ENCODE results near the gene ALK. TPM values are rescaled to one million over a fixed set of nuclear protein-coding genes. Genes with fewer than 3 reads are reported as not detected.

ALK gene
- total and polyA plus RNA-seq, 2 experiments from 2014 or later, result 0.35 TPM; not detected in 1

DNA sequence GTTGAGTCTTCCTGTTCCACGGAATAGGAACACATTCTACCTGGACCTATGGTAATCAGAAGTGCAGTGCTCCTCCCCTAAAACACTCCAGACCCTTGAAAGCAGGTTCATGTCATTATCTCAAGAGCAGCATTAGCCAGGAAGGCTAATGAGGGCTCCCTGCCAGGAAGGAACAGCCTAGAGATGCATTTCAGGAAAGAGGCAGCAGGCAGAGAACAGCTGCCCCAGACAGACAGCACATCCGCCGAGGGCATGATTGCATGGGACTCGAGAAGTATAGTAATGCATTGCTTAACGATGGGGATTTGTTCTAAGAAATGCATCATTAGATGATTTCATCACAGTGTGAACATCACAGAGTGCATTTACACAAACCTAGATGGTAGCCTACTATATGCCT lies 171.5 kb downstream of the ALK start:
- no peak for TF ChIP-seq EZH2phosphoT487 (IDR thresholded peaks at IDR 0.05; ENCODE audit: unreplicated experiment)
- TF ChIP-seq ZNF114 (CRISPR knock-in tag; IDR thresholded peaks at IDR 0.05), result no peak
- TF ChIP-seq, protein P1, sequence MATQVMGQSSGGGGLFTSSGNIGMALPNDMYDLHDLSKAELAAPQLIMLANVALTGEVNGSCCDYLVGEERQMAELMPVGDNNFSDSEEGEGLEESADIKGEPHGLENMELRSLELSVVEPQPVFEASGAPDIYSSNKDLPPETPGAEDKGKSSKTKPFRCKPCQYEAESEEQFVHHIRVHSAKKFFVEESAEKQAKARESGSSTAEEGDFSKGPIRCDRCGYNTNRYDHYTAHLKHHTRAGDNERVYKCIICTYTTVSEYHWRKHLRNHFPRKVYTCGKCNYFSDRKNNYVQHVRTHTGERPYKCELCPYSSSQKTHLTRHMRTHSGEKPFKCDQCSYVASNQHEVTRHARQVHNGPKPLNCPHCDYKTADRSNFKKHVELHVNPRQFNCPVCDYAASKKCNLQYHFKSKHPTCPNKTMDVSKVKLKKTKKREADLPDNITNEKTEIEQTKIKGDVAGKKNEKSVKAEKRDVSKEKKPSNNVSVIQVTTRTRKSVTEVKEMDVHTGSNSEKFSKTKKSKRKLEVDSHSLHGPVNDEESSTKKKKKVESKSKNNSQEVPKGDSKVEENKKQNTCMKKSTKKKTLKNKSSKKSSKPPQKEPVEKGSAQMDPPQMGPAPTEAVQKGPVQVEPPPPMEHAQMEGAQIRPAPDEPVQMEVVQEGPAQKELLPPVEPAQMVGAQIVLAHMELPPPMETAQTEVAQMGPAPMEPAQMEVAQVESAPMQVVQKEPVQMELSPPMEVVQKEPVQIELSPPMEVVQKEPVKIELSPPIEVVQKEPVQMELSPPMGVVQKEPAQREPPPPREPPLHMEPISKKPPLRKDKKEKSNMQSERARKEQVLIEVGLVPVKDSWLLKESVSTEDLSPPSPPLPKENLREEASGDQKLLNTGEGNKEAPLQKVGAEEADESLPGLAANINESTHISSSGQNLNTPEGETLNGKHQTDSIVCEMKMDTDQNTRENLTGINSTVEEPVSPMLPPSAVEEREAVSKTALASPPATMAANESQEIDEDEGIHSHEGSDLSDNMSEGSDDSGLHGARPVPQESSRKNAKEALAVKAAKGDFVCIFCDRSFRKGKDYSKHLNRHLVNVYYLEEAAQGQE (IDR thresholded peaks at IDR 0.05; ENCODE audit: unreplicated experiment), result no peak
- TF ChIP-seq NANOG (IDR thresholded peaks at IDR 0.05; ENCODE audit: borderline replicate concordance), result no peak
- TF ChIP-seq STAT1 (IDR thresholded peaks at IDR 0.05; ENCODE audit: unreplicated experiment), result no peak
- no peak for TF ChIP-seq ZNF331 (CRISPR knock-in tag; IDR thresholded peaks at IDR 0.05; ENCODE audit: low read depth)
- TF ChIP-seq, protein P2, sequence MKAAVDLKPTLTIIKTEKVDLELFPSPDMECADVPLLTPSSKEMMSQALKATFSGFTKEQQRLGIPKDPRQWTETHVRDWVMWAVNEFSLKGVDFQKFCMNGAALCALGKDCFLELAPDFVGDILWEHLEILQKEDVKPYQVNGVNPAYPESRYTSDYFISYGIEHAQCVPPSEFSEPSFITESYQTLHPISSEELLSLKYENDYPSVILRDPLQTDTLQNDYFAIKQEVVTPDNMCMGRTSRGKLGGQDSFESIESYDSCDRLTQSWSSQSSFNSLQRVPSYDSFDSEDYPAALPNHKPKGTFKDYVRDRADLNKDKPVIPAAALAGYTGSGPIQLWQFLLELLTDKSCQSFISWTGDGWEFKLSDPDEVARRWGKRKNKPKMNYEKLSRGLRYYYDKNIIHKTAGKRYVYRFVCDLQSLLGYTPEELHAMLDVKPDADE (IDR thresholded peaks at IDR 0.05), result no peak
- TF ChIP-seq CREB1 (CRISPR knock-in tag; IDR thresholded peaks at IDR 0.05; ENCODE audit: low read depth), result no peak
- TF ChIP-seq JUNB (IDR thresholded peaks at IDR 0.05; ENCODE audit: unreplicated experiment), result no peak
- TF ChIP-seq, protein P3, sequence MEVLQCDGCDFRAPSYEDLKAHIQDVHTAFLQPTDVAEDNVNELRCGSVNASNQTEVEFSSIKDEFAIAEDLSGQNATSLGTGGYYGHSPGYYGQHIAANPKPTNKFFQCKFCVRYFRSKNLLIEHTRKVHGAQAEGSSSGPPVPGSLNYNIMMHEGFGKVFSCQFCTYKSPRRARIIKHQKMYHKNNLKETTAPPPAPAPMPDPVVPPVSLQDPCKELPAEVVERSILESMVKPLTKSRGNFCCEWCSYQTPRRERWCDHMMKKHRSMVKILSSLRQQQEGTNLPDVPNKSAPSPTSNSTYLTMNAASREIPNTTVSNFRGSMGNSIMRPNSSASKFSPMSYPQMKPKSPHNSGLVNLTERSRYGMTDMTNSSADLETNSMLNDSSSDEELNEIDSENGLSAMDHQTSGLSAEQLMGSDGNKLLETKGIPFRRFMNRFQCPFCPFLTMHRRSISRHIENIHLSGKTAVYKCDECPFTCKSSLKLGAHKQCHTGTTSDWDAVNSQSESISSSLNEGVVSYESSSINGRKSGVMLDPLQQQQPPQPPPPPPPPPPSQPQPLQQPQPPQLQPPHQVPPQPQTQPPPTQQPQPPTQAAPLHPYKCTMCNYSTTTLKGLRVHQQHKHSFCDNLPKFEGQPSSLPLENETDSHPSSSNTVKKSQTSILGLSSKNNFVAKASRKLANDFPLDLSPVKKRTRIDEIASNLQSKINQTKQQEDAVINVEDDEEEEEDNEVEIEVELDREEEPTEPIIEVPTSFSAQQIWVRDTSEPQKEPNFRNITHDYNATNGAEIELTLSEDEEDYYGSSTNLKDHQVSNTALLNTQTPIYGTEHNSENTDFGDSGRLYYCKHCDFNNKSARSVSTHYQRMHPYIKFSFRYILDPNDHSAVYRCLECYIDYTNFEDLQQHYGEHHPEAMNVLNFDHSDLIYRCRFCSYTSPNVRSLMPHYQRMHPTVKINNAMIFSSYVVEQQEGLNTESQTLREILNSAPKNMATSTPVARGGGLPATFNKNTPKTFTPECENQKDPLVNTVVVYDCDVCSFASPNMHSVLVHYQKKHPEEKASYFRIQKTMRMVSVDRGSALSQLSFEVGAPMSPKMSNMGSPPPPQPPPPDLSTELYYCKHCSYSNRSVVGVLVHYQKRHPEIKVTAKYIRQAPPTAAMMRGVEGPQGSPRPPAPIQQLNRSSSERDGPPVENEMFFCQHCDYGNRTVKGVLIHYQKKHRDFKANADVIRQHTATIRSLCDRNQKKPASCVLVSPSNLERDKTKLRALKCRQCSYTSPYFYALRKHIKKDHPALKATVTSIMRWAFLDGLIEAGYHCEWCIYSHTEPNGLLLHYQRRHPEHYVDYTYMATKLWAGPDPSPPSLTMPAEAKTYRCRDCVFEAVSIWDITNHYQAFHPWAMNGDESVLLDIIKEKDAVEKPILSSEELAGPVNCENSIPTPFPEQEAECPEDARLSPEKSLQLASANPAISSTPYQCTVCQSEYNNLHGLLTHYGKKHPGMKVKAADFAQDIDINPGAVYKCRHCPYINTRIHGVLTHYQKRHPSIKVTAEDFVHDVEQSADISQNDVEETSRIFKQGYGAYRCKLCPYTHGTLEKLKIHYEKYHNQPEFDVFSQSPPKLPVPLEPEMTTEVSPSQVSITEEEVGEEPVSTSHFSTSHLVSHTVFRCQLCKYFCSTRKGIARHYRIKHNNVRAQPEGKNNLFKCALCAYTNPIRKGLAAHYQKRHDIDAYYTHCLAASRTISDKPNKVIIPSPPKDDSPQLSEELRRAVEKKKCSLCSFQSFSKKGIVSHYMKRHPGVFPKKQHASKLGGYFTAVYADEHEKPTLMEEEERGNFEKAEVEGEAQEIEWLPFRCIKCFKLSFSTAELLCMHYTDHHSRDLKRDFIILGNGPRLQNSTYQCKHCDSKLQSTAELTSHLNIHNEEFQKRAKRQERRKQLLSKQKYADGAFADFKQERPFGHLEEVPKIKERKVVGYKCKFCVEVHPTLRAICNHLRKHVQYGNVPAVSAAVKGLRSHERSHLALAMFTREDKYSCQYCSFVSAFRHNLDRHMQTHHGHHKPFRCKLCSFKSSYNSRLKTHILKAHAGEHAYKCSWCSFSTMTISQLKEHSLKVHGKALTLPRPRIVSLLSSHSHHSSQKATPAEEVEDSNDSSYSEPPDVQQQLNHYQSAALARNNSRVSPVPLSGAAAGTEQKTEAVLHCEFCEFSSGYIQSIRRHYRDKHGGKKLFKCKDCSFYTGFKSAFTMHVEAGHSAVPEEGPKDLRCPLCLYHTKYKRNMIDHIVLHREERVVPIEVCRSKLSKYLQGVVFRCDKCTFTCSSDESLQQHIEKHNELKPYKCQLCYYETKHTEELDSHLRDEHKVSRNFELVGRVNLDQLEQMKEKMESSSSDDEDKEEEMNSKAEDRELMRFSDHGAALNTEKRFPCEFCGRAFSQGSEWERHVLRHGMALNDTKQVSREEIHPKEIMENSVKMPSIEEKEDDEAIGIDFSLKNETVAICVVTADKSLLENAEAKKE (CRISPR knock-in tag; IDR thresholded peaks at IDR 0.05), result no peak
- TF ChIP-seq, protein P4, sequence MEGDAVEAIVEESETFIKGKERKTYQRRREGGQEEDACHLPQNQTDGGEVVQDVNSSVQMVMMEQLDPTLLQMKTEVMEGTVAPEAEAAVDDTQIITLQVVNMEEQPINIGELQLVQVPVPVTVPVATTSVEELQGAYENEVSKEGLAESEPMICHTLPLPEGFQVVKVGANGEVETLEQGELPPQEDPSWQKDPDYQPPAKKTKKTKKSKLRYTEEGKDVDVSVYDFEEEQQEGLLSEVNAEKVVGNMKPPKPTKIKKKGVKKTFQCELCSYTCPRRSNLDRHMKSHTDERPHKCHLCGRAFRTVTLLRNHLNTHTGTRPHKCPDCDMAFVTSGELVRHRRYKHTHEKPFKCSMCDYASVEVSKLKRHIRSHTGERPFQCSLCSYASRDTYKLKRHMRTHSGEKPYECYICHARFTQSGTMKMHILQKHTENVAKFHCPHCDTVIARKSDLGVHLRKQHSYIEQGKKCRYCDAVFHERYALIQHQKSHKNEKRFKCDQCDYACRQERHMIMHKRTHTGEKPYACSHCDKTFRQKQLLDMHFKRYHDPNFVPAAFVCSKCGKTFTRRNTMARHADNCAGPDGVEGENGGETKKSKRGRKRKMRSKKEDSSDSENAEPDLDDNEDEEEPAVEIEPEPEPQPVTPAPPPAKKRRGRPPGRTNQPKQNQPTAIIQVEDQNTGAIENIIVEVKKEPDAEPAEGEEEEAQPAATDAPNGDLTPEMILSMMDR (conservative IDR thresholded peaks at IDR 0.05; ENCODE audit: low read depth in 2 of 2), result no peak
- Histone ChIP-seq H3K4me1 (ENCODE audit: insufficient read depth) (no peaks in the 10 kb centered on the region), H4K20me1 (replicated peaks; ENCODE audit: insufficient read depth) (no peaks in the 10 kb centered on the region), H2AFZ (no peak overlapping the region), H3K27ac (ENCODE audit: low read depth) (no peak overlapping the region), H3K36me3 (ENCODE audit: insufficient read depth) (no peaks in the 10 kb centered on the region), H3K27me3 (ENCODE audit: insufficient read depth) (no peaks in the 10 kb centered on the region), H3K4me3 (no peak overlapping the region), H3F3A (replicated peaks; ENCODE audit: low read depth) (no peaks in the 10 kb centered on the region), H3K4me2 (no peak overlapping the region), H3K79me2 (replicated peaks; ENCODE audit: insufficient read depth) (no peaks in the 10 kb centered on the region), H3K9me2 (ENCODE audit: insufficient read depth) (no peaks in the 10 kb centered on the region)
- ATAC-seq, result no peak
- DNase-seq (ENCODE audit: low spot score), result no peak
- Mint-ChIP-seq H3K4me3 (no peak overlapping the region), H3K9me3 (no peaks in the 10 kb centered on the region), H3K36me3 (ENCODE audit: low read depth) (no peaks in the 10 kb centered on the region), H3K4me1 (no peaks in the 10 kb centered on the region), H3K27ac (no peak overlapping the region), H3K27me3 (ENCODE audit: insufficient read depth, low read depth, poor library complexity) (no peaks in the 10 kb centered on the region)
